ENCODE data around the gene RAPGEF3.
A peak's percentile ranks its signal among the peaks of the same experiment; 100 is the strongest.

Gene RAPGEF3

DNA sequence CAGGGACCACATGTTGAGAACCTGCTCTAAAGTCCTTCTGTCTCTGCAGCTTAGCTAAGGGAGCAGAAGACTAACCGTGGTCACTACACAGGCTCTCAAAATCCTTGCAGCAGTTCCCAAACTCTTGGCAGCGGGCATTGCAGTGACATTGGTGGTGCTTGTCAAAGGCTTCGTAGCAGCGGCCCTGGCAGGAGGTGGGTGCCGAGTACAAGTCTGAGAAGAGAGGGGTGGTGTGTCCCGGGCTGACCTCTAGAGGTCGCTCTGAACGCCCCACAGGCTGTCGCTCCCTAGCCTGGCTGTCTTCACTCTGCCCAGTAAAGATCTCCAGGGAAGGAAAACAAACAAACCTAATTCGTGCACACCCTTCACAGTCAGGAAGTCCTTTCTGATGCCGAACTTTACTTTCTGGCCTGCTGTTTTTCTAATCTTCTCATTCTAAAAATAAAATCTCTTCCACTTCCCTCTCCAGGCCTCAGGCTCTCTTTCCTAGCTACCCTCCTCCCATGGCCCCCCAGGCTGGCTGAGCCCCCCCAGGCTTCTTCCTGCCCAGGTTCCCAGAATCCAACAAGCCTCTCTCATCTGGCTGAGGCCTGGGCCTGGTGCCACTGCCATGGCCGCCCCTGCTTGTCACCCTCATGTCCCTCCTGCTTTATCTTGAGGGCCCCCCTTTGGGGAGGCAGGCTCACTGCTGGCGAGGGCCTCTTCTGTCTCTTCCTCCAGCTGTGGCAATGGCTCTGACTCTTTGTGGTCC, 41.1 kb downstream of the RAPGEF3 start:
- peak; percentile 23 for DNase-seq

DNA sequence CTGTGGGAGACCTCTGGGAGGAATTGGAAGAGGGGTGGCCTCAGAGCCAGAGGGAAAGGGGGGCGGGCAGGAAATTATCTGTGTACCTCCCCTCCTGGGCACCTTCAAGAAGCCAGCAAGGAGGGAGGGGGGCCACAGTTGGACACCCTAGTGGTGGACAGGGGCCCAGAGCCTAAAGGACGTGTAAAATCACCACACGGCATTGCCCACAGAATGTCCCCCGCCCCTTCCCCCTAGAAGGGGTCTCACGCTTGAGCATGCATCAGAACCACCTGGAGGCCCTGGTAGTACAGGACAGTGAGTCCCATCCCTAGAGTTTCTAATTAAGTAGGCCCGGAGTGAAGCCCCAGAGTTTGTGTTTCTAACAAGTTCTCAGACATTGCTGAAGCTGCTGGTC, 41.6 kb downstream of the RAPGEF3 start:
- DNase-seq = no peak

- no peak for DNase-seq
Observed at GRCh38 chr12:47715877-47716548, 42.7 kb downstream of the RAPGEF3 start.

DNA sequence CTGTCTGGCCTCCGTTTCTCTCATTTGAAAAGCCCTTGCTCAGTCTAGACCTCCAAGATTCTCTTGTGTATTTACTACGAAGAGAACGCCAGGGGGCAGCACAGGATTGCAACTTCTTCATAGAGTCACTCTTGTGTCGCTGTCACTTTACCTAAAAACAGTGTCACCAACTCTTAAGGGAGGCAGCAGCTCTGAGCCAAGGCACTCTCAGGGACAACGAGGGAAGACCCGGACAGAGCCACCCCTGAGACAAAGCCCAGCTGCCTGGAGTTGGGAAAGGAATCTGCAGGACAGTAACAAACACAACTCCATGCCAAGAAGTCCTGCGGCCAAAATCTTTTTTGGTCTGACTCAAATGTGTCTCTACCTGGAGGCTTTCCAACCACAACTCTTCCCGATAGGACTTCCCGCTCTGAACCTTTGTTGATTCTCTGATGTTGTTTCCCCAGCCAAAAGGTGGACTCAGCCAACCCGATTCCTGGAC, 43.2 kb downstream of the RAPGEF3 start:
- peak; percentile 82 for DNase-seq

DNA sequence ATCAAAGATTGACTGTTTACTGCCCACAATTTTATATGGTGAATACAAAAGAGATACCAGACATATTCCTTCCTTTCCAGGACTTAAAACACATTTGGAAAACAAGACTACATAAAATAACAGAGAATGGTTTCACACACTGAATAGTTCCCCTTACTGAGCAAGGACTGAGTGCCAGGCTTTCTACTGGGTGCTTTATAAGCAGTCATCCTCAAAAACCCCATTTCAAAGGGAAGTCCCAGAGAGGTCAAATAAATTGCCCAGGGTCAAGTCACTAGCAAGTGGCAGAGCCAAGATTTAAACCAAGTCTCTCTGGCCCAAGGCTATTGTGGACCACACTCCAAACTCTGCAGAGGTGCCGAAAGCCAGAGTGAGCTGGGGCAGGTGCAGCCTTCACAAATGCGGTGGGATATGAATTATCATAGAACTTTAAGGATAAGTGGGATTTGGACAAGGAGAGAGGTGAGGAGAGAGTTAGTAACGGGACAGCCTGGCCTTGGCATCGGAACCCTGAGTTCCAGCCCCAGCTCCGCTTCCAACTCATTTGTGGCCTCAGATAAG, 43.8 kb downstream of the RAPGEF3 start:
- no peak for DNase-seq

DNA sequence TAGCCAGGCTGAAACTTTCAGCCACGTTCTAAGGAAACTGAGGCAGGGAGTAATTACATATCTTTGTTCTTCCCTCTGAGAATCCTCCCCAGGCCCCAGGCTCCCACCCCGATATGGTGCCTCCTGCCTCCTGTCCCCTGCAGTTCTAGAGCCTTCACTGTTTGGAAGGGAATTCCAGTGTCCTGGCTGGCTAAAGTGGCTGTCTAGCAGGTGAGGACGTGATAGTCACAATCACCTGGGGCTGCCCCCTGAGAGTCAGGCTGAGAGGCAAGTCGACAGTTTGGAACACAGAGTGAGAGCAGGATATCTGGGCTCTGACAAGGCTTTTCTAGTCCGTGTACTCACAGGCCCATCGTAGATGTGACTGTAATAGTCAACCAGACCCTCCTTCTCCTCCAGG, 46.5 kb downstream of the RAPGEF3 start:
- DNase-seq = no peak

- DNase-seq = no peak
Observed at GRCh38 chr12:47711448-47711847, 47.2 kb downstream of the RAPGEF3 start.

DNA sequence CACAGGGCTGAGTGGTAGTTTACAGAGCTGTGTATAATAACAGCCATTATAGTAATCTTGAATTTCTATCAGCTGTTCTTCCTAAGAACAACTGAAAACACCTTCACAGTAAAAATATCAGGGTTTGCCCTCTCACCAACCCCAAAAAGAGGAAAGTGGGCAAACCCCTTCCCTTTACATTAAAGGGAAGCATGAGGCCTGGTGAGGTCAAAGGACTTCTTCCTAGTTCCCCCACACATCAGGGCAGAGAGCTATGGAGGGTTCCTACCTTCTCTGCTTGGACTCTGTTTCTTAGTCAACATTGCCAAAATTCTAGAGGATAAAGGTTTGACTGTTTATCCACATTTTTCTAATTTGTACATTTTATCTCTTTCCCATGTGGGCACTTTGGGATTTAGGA, 48.4 kb downstream of the RAPGEF3 start:
- no peak for DNase-seq

DNA sequence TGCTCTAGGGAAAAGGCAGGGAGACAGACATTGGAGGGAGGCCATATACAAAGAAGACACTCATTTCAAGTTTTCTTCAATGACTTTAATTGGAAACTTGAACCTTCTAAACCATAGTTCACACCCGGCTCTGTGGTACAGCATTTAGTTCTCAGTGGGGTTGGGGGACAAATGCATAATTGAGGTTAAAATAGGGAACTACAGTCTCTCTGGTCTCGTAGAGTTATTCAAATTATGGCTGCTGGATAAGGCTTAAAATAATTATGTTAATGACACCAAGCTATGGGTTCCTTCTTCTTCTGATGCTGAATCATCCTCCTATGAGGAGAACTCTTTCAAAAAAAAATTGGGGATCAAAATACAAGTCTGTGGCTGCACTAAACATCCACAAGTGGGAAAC, 49.0 kb downstream of the RAPGEF3 start:
- no peak for DNase-seq

- DNase-seq = no peak
Observed at GRCh38 chr12:47709237-47709636, 49.4 kb downstream of the RAPGEF3 start.

GRCh38 chr12:47707905-47708543, 50.7 kb downstream of the RAPGEF3 start:
- DNase-seq = no peak

GRCh38 chr12:47707355-47707754, 51.3 kb downstream of the RAPGEF3 start:
- no peak for DNase-seq

DNA sequence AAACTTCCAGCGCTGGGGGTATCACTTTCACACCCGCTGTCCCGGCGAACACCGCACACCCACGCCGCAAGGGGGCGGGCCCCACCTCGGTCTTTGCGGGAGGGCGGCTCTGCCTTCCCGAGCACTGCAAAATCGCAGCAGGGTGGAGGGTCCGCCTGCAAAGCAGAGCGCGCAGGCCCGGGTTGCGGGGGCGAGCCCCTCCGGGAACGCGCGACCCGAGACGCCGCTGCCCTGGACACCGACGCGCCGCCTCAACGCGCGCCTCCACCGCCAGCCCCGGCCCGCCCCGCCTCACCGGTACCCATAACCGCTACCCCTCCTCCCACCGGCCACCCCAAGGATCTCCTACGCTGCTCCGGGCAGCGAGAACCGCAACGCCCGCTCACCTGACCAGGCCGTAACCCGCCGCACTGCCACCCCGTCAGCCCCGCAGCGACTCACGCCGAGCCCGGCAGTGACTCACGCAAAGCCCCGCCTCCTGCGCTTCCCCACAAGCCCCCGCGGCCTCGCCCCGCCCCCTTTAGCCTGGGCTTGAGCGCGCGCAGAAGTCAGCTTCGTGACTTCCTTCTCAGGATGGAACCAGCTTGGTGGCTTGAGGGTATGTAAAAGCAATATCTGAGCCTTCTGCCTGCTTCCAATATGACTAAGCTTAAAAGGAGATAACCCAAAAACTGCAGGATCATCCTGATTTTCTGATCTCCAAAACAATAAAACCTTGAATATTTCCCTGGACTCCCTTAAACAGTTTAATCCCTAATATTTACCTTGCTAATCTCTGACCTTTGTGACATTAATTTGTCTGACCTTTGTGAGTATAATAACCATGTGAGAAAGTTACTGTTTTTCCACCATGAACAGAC, 52.9 kb downstream of the RAPGEF3 start, which contains the start of gene RPAP3:
TSS of gene RPAP3 (minus strand) at position 465 of the 860 bp plus-strand sequence. CDS start 3,190 bp downstream, outside the sequence.
- peak; percentile 62 for DNase-seq

GRCh38 chr12:47705229-47705565, 53.5 kb downstream of the RAPGEF3 start:
- no peak for DNase-seq

DNA sequence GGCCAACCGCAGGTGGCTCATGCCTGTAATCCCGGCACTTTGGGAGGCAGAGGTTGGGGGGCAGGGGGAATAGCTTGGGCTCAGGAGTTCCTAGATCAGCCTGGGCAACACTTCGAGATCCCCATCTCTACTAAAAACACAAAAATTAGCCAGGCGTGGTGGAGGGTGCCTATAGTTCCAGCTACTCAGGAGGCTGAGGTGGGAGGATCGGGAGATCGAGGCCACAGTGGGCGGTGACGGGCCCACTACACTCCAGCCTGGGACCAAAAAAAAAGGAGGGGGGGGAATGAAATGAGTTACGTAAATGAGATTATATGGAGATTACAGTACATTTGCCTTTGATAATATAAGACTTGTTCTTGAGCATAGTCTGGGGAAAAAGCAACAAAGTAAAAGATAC, 54.0 kb downstream of the RAPGEF3 start:
- no peak for DNase-seq

DNA sequence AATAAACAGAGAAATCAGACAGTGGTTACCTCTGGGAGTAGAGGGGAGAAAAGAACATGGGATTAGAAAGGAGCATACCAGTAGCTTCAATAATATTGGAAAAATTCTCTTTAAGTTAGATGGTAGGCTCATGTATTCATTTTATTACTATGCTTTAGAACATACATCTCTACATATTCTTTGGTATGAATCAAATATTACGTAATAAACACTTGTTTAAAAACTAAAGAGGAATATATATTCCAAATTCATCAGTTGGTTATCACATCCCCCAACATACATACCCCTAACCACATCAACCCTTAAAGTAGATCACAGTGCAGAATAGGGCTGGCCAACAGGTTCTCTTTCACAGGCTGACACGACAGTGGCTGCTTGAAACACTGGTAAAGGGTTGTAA, 58.4 kb downstream of the RAPGEF3 start:
- no peak for DNase-seq

- DNase-seq = no peak
Observed at GRCh38 chr12:47698631-47699030, 60.0 kb downstream of the RAPGEF3 start.

GRCh38 chr12:47698055-47698454, 60.6 kb downstream of the RAPGEF3 start:
- no peak for DNase-seq

DNA sequence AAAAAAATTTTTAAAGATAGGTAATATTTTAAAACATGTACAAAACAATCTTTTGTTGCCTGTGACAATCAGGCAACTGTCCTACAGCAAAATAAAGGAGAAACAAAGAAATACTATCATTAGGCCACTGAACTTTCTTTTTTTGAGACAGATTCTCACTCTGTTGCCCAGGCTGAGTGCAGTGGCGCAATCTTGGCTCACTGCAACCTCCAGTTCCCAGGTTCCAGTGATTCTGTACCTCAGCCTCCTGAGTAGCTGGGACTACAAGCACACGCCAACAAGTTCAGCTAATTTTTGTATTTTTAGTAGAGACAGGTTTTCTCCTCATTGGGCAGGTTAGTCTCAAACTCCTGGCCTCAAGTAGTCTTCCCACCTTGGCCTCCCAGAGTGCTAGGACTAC, 69.5 kb downstream of the RAPGEF3 start:
- DNase-seq = no peak

- DNase-seq = no peak
Observed at GRCh38 chr12:47687636-47688035, 71.0 kb downstream of the RAPGEF3 start.

GRCh38 chr12:47686645-47687240, 71.9 kb downstream of the RAPGEF3 start:
- no peak for DNase-seq
